Frontal cortex (tissue), 4 donors: Measurements from ENCODE around the gene PSENEN. TPM values are rescaled to one million over a fixed set of nuclear protein-coding genes. Genes with fewer than 3 reads are reported as not detected.
"Not testable (repeated sequence)": the region's sequence is repeated elsewhere in the genome, so short reads cannot be mapped to it uniquely, and the experiment has no call there.

ENCODE experiments used
- DNase-seq, 2 donors: peaks; one replicate each; pipeline ENCODE4 v3.0.0; 2012; ENCODE audit warnings: low spot score in 2 of 2
- FAIRE-seq: peaks from 2 replicates; lab custom pipeline; 2012; peaks lifted over from hg19 to GRCh38; lab: Jason Lieb, UNC
- total RNA-seq: library from RNA; depleted of rRNA; stranded (reverse); fragments of >200 nt; gene quantifications from one replicate; pipeline ENCODE4 v1.2.3, GENCODE V29; 2014
- donor health status: control.
- donor health status: control.
- donor health status: control.

PSENEN gene
- total RNA-seq, 1 donor from 2014 or later, result 5.7 TPM

DNA sequence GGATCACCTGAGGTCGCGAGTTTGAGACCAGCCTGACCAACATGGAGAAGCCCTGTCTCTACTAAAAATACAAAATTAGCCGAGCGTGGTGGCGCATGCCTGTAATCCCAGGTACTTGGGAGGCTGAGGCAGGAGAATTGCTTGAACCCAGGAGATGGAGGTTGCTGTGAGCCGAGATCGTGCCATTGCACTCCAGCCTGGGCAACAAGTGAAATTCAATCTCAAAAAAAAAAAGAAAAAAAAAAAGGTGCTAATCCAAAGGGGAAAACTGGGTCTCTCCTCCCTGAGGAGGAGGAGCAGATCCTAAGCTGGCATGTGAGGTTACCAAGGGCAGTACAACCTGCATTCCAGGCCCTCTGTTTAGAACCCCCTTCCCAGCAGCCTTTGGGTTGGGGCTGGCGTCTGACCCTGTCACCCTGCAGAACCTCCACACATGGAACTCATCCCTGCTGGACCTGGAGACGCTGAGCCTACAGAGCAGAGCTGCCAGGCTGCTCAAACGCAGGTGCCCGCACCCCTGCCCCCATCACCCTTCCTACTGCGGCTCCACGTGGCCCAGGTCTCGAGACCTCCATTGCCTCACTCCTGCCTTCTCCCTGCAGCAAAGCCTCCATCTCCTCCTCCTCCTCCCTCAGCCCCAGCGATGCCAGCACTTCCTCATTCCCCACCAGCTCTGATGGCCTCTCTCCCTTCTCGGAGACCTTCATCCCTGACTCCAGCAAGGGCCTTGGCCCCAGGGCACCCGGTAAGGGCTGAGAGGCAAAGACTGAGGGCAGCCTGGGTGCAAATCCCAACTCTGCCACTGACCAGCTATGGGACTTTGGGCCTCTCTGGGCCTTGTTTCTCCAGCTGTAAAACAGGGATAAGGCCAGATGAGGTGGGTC is 19.2 kb downstream of the PSENEN start:
- DNase-seq, result no peak

DNA sequence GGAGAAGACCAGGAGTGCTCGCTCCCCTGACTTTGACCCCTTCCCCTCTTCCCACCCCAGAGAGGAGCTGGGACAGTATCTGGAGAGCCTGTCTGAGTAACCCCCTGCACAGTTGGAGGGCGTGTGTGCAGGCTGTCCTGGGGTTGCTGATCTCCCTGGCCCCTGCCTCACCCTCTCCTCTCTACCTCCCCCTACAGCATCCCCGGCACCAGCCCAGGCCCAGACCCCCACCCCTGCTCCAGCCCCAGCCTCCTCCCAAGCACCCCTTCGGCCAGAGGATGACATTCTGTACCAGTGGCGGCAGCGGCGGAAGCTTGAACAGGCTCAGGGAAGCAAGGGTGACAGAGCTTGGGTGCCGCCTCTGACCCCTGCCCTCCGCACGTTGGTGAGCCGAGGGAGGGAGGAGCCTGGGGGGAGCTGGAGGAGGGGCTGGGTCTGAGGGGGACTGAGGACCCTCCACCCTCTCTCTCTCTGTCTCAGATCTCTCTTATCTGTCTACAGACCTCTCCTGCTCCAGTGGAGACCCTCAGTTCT is 21.2 kb downstream of the PSENEN start:
- no peak for FAIRE-seq
- no peak for DNase-seq

More for the DNA sequence above, 19.2 kb downstream of the PSENEN start:
- FAIRE-seq, result no peak

DNA sequence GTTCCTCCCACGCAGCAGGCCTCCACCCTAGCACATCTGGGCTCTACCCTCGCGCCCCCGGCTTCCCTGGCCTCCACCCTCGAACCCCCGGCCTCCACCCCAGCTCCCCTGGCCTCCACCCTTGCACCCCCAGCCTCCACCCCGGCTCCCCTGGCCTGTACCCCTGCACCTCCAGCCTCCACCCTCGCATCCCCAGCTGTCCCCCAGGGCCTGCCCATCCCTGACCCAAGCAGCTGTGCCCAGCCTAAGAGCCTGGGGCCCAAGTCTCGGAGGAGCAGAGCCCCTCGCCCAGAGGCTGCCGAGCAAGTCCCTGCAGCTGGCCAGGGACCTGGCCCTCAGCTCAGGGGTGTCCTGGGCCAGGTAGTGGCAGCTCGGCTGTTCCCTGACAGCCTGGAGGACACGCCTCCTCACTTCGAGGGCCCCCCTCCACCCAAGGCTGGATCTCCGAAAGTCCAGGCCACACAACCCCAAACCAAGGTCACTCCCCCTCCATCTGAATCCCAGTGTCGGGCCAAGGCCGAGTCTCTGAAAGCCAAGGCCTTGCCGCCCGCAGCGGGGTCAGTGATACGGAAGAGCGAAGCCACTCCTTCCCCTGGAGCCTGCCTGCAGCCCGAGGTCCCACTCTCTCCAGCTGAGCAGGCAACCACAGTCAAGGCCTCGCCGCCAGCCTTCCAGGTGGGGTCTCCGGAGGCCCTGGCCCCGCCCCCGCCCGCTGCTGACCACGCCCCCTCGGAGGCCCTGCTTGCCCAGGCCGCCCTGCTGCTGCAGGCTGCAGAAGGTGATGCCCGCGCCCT is 22.0 kb downstream of the PSENEN start:
- FAIRE-seq (no peak), DNase-seq (peak in 1 of 2 donors; percentile 17)

DNA sequence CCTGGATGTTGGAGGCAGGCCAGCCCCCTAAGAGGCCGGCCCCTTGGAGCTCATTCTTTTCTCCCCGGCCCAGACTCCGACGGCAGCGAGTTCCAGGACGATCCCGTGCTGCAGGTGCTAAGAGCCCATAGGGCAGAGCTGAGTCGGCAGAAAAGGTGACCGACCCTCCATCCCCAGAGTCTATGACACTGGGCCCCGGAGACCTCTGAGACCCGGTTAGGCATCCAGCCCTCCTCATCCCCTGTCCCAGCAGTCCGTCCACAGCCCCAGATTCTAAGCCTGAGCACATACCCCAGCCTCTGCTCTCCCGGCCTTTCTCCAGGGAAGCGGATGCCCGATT is 22.6 kb downstream of the PSENEN start:
- no peak for FAIRE-seq
- peak in 1 of 2 donors; percentile 8 for DNase-seq

DNA sequence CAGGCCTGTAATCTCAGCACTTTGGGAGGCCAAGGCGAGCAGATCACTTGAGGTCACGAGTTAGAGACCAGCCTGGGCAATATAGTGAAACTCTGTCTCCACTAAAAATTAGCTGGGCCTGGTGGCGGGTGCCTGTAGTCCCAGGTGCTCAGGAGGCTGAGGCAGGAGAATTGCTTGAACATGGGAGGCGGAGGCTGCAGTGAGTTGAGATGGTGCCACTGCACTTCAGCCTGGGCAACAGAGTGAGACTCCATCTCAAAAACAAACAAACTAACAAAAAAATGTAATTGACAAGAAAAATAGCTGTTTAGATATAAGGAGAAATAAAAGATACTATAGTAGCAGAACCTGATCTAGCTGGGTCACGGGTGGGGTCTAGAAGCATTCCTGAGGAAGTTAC is 26.9 kb downstream of the PSENEN start:
- FAIRE-seq, DNase-seq: not testable (repeated sequence)

DNA sequence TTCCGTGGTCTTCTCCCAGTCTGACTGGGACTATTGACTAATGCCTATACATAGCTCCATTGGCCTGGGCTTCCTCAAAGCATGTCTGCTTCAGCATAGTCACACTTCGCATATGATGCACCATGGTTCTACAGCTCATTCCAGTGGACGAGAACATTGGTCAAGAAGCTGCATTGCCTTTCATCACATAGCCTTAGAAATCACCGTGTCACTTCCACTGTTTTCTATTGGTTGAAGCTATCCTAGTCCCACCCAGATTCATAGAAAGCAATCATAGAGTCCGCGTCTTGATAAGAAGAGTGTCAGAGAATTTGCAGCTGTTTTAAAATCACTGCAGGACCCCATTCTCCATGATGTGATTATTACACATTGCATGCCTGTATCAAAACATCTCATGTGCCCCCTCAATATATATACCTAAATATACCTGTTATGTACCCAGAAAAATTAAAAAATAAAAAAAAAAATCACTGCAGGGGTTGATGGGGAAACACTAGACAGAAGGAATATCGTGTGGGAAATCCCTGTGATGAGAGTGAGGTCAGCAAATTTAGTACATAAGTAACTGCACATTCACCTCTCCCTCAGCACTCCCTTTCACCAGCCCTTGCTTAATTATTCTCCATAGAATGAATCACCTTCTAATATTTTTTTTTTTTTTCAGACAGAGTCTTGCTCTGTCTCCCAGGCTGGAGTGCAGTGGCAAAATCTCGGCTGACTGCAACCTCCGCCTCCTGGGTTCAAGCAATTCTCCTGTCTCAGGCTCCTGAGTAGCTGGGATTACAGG is 27.8 kb downstream of the PSENEN start:
- FAIRE-seq (no peak), DNase-seq (no peak)

DNA sequence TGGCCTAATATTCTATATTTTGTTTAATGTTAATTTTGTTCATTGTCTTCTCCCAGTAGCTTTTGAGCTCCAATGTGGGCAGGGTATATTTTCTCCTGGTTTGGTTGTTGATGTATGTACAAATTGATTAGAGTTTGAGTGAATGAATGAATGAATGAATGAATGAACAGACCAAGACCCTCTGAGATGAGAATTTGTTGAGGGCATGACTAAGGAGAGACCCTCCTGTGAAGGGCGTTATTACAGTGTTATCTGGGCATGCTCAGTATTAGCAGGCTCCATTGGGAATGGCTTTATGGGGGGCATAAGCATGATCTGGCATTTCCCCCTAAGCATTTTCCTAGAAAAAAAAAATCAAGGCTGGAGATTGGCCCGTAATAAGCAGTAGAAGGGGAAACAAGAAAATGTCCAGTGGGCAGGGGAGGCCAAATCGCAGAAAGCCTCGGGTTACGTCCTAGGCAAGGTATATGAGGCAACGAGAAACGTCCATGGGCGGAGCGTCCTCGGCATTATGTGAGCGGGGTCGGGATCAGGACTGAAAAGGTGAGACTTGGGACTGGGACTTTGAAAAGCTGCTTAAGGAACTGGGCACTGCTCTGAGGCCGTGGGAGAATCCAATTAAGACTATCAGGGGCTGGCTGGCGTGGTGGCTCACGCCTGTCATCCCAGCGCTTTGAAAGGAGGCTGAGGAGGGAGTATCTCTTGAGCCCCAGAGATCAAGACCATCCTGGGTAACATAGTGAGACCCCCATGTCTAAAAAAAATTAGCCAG is 29.0 kb downstream of the PSENEN start:
- FAIRE-seq, result no peak

DNA sequence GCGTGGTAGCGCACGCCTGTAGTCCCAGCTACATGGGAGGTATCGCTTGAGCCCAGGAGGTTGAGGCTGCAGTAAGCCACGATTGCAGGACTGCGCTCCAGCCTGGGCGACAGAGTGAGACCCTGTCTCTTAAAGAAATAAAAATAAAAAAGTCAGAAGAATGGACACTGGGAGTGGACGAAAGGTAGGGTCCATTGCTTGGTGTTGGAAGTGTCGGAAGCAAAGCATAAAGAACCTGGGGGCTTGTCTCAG is 29.5 kb downstream of the PSENEN start:
- FAIRE-seq, result no peak
- no peak for DNase-seq

More for the DNA sequence above, 29.0 kb downstream of the PSENEN start:
- peak in 1 of 2 donors; percentile 22 for DNase-seq

DNA sequence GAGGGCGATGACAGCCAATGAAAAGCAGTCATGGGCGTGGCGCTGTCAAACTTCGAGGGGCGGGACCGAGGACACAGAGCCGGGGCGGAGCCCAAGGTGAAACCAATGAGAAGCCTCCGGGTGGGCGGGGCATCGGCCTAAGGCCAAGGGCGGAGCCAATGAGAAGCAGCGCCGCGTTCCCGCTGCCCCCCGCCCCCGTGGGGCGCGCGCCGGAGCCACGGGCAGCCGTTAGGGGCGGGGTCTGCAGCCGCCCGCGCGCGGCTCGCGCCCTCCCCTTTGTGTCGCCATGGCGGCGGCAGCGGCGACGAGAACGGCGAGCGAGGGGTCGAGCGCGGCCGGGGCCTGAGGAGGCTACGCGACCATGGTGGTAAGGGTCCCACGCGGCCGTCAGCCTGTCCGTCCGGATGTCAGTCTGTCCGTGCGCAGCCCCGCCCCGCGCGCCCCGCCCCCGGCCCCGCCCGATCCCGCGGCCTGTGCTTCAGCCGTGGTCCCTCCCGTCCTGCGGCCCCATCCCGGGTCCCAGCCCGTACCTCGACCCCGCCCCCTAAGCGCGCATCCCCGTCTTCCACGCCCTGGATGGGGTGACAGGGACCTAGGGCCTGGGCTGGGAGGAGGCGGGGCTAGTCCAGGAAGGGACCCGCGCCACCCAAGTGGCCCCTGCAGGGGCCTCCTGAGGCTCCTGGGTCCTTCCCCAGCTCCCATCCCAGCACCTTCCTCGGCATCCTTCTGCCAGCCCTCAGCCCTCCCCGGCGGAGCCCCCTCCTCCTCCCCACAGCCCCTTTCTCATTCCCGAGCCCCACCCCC is 30.0 kb downstream of the PSENEN start, which contains the start of gene ARHGAP33:
TSS of gene ARHGAP33 (plus strand) at position 267 of the 804 bp plus-strand sequence. CDS start at position 362, 95 bp downstream.
- DNase-seq (peak; percentile 98 to 99), FAIRE-seq (peak; percentile 30)

DNA sequence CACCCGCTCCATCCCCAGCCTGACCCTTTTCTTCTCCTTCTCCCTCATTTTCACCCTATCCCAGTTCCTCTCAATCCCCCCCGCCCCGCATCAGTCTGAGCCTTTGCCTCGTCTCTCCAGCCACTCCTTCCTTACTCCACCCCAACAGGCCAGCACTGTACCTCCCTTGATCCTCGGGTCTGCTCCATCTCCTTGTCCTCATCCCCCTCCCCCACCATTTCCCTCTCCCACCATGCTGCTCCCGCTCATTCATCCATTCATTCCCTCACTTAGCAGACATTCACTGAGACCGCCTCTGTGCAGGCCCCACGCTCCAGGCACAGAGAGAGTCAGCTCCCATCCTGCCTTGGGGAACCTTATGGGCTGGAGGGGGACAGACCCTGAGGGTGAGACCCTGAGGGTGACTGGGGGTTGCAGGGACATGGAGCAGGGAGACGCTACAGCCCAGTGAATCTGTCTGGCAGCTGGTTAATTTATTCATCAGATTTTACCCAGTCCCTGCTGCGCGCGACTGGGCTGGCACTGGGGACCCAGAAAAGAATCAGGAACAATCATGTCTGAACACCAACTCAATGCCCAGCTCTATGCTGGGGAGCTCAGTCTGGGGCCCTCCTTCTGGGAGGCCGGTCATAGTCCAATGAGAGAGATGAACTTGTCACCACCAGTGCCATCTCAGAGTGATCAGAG is 30.8 kb downstream of the PSENEN start:
- DNase-seq (peak in 1 of 2 donors; percentile 25), FAIRE-seq (no peak)

DNA sequence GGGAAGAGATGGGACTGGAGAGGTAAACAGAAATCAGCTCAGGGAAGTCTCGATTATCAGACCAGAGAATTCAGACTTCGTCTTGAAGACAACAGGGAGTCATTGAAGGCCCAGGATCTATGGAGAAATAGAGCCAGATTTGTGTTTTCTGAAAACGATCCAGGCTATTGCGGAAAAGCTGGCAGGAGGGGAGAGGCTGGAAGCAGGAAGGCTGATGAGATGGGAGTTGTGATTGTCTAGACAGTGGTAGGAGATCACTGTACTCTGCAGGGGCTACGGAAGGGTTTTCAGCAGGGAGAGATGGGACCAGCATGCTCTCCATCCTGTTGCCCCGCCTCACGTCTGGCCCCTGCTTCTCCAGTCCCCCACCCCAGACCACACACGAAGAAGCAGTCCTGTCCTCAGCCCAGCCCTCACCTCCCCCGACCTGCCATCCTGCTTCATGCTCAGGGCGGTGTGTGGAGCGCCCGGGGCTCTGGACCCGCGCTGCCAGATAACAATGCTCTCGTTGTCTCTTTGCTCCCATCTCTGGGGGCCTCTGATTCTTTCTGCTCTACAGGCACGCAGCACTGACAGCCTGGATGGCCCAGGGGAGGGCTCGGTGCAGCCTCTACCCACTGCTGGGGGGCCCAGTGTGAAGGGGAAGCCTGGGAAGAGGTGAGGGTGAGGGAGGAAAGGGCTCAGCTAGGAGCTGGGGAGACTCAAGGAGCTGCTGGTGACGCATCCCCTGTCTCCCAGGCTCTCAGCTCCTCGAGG is 31.8 kb downstream of the PSENEN start:
- FAIRE-seq (no peak), DNase-seq (peak in 1 of 2 donors; percentile 68)

DNA sequence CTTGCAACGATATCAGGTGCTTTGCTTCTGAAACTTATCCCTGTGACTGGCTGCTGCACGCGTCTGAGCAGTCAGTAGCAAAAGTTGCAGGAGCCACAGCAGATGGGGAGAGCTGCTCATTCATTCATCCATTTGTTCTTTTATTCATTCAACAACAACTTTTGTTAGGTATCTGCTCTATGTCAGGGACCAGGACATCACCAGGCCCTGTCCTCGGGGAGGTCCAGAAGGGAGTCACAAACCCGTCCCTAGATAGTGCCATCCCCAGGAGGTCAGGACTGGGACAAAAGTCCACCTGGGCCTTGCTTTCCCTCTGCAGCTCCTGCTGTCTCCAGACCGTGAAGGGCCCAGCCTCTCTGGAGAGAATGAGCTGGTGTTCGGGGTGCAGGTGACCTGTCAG is 32.5 kb downstream of the PSENEN start:
- DNase-seq, result no peak
- no peak for FAIRE-seq

DNA sequence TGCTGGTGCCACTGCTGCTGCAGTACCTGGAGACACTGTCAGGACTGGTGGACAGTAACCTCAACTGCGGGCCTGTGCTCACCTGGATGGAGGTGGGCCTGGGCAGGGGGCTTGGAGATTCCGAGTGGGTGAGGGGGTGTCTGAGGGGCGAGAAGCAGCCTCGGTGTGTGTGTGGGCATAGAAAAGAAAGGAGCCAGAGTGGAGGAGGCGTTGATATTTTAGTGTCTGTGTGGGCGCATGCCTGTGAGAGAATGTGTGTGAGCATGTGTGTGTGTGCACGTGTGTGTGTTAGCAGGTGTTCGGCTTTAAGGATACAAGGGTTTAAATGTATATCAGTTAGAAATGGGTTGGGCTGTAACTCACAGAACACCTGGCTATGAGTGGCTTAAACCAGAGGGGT is 33.6 kb downstream of the PSENEN start:
- DNase-seq (no peak), FAIRE-seq (no peak)

DNA sequence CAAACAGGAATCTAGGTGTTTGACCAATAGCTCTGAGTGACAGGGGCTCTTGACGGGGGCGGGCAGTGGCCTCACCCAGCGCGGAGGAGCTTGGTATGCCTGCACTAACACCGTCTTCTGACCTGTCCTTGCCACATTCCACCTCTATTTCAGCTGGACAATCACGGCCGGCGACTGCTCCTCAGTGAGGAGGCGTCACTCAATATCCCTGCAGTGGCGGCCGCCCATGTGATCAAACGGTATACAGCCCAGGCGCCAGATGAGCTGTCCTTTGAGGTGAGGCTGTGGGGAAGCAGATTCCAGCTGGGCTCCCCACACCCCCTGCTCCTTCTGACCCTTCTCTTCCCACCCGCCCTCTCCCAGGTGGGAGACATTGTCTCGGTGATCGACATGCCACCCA is 34.6 kb downstream of the PSENEN start:
- FAIRE-seq, result no peak

DNA sequence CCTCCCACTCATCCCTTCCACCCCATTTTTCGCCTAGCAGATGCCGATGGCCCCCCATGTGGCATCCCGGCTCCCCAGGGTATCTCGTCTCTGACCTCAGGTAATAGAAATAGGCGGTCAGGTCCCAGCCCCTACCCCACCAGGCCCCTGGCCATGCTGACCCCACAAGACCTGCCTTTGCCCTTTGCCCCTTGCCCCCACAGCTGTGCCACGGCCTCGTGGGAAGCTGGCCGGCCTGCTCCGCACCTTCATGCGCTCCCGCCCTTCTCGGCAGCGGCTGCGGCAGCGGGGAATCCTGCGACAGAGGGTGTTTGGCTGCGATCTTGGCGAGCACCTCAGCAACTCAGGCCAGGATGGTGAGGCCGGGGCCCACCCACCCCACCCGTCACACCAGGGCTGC is 35.3 kb downstream of the PSENEN start:
- no peak for DNase-seq
- no peak for FAIRE-seq

More for the DNA sequence above, 34.6 kb downstream of the PSENEN start:
- no peak for DNase-seq

DNA sequence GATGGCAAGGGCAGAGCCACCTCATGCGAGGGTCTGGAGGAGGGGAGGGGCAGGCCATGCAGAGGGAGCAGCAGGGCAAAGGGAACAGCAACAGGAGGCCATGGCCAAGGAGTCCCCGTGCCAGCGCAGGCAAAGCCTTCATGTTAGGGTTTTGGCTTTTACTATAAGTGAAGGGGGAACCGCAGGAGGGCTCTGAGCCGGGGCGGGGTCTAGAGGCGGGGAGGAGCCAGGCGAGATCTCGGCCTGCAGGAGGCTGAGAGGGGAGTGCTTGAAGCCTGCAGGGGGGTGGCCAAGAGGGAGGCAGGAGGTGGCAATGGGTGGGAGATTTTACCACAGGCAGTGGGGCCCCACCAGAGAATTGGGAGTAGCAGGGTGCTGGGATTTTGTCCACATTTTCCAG is 36.2 kb downstream of the PSENEN start:
- FAIRE-seq (no peak), DNase-seq (no peak)

DNA sequence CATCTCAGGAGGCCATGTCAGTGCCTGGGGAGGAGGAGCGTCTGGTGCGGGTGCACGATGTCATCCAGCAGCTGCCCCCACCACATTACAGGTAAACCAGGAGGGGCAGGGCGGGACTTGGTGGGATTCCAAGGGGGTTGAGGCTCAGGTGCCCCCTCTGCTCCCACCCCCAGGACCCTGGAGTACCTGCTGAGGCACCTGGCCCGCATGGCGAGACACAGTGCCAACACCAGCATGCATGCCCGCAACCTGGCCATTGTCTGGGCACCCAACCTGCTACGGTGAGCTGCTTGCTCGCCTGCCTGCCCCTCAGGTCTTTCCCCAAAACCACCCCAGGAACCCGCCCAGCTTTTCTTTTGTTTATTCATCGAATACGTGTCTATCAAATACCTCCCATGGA is 37.1 kb downstream of the PSENEN start:
- FAIRE-seq, result no peak

More for the DNA sequence above, 37.1 kb downstream of the PSENEN start:
- DNase-seq, result no peak
